NCI-H748 (cell line): Measurements from ENCODE around the gene DCAF12L2.
"Not testable (repeated sequence)": the region's sequence is repeated elsewhere in the genome, so short reads cannot be mapped to it uniquely, and the experiment has no call there.

Source experiments
- DNase-seq: peaks from one replicate; lab custom pipeline; 2025; ENCODE audit not compliant: unreplicated experiment; lab: John Stamatoyannopoulos, UW

DCAF12L2 gene

GRCh38 chrX:126165721-126166461 lies at the start of gene DCAF12L2:
Gene DCAF12L2, minus strand, starts transcription at chrX:126166289. Its CDS starts 365 bp downstream, at chrX:126165924.
- peak; percentile 76 for DNase-seq

DNA sequence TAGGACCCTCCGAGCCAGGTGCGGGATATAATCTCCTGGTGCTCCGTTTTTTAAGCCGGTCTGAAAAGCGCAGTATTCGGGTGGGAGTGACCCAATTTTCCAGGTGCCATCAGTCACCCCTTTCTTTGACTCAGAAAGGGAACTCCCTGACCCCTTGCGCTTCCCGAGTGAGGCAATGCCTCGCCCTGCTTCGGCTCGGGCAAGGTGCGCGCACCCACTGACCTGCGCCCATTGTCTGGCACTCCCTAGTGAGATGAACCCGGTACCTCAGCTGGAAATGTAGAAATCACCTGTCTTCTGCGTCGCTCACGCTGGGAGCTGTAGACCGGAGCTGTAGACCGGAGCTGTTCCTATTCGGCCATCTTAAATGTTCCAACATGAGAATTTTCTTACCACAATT lies 24.8 kb upstream of the DCAF12L2 start:
- not testable (repeated sequence) for DNase-seq

DNA sequence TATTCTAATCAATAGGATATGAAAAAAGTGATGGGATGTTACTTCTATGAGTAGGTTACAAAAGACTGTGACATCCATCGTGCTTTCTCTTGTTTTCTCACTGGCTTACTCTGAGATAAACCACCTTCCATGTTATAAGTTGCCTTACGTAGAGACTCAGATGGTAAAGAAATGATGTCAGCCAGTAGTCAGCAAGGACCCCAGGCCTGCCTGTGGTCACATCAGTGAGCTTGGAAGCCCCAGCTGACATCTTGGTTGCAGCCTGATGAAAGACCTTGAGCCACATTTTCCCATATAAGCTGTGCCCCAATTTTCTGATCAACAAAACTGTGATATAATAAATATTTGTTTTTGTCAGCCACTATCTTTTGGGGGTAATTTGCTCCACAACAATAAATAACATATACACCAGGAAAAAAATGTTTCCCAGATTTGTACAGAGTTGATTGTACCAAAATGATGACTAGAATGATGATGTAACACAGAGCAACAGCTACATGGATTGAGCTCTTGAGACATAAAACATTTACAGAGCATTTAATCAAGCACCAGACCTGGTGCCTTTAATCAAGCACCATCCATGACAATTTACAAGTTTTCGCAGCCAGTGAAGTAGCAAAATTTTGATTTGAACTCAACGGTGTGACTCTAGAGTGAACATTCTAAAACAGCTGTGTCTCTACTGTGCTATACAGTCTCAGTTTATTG lies 11.2 kb upstream of the DCAF12L2 start:
- no peak for DNase-seq

DNA sequence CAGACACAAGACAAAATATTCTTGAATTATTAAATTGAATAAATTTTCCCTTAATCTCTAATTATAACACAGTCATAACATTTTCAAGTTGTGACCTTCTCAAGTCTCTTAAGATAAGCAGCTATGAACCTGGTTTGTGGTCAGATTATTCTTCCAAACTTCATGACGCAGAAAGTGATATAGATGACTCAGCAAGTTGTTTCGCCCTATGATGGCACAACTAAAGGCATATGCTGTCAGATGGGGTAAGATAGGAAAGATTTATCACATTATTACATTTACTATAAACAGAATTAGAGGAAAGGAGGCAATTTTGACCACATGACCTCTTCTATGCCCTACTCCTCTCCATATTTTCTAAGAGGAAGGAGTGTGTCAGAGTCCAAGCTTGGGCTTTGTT lies 4.6 kb upstream of the DCAF12L2 start:
- no peak for DNase-seq

DNA sequence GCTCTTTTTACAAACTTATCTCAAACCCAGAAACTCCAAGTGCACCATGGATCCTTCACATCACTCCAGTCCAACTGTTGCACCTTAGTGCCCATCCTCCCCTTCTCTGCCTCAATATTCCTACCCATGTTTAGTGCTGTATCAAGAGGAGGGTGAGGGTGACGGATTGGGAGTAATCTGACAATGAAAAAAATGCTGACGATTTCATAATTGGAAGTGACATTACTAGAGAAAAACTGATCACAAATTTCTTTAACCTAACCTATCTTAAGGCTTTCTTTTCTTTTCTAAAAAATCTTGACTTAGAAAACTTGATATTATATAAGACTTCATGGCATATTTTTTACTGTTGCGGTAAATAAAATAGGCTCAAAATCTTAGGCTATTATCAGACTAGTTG lies 1.5 kb upstream of the DCAF12L2 start:
- no peak for DNase-seq

DNA sequence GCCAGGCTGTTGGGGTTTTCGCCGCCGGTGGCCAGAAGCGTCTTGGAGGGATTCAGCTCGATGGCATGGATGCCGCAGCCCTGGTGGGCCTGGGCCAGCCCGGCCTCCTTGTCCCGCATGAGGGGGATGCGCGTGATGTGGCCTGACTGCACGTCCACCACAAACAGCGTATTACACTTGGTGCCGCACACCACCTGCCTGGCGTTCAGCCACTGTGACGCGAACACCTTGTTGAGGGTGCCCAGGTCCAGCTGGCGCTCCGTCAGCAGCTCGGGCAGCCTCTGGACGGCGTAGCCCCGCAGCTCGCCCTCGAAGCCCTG lies 728 bp downstream of the DCAF12L2 start:
- DNase-seq, result no peak

DNA sequence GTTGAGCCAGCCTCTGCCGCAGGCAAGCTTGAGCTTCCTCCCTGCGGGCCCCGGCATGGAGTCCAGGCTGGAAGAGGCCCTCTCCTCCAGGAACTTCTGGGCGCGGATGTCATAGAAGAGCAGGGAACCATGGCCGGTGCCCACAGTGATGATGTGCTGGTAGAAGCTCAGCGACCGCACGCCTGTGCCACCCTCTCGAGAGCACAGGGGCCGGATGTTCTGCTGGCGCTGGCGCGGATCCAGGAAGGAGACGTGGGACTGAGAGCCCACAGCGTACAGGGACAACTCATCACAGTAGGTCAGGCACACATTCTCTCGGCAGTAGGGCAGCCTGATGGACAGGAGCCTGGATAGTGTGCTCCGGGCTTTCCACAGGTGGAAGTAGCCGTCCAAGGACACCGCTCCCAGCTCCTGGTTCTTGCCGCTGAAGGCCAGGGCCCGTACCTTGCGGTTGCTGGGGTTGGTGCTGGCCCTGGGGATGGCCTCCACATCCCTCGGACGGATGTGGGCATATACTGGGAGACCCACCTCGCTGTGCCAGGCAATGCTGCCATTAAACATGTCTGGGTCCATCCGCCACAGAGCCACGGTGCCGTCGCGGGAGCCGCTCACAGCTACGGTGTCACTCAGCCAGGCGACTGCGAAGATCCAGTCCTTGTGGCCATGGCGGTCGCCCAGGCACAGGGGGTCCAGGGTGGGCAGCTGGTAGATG lies 1.2 kb downstream of the DCAF12L2 start:
- no peak for DNase-seq

DNA sequence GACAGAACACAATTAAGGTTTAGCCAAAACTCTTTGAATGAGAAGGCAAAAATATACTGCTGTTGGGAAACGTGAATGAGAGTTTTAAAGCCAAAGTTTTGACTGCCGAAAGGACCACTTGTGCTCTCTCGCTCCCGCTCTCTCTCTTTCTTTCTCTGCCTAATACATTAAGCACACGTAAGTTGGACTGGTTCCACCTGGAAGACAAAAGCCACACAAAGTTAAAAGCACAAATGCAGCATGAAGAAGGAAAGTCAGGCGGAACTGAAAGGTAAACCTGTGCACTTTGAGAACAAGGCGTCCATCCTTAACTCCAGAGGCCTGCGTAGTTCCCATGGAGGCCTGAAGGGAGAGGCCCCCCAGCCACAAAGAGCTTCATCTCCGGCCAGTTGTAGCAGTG lies 1.9 kb downstream of the DCAF12L2 start:
- no peak for DNase-seq

- DNase-seq, result no peak
These were observed 25.1 kb downstream of the DCAF12L2 start for GRCh38 chrX:126141014-126141413.

DNA sequence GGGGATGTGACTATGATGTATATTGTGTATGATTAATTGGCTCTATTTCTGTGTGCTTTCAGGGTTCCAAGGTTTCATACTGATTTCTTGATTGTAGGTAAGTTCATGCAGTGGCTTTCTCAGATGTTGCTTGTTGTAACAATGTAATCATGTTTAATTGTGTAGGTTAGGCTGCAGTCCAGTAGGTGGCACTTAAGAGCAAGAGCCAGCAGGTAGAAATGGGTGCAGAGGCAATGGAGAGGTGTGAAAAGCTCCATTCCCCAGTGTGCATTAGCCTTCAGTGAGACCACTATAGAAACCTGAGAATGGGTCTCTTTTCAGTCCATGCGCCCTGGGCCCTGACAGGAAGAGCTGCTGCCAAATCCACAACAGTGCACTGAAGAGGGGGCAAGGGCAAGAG lies 28.2 kb downstream of the DCAF12L2 start:
- DNase-seq, result peak; percentile 56

DNA sequence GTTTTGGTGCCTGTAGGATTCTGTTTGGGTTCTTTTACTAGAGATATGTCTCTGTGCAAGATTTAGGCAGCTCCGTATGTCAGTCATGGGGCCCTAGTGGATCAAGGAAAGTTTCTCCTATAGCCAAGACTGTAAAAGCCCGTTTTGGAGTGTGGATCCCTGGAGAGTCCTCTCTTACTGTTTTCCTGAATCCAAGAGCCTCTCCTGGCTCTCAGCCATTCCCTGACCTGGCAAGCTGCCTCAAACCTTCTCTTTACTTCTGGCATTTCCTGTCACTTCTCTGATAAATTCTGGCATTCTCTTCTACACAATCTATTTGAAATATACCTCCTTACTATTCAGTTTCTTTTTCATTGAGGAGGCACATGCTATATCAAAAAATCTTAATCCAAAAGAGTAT lies 41.4 kb downstream of the DCAF12L2 start:
- no peak for DNase-seq
